DND-41 (cell line): ENCODE data around the gene ST8SIA4.

ENCODE experiments used
- EZH2 ChIP-seq: IDR thresholded peaks from 3 replicates; pipeline ENCODE4 v1.6.1; 2012; ENCODE audit warnings: borderline replicate concordance, low read depth, mild to moderate bottlenecking, moderate library complexity, low read length, inconsistent platforms; ENCODE audit not compliant: severe bottlenecking
- TF ChIP-seq, protein P1 (sequence below): IDR thresholded peaks from 2 replicates; pipeline ENCODE4 v1.5.1; 2012; ENCODE audit warnings: borderline replicate concordance, low read length, moderate library complexity, mild to moderate bottlenecking; ENCODE audit not compliant: poor library complexity, severe bottlenecking; ENCODE audit errors: extremely low read depth

DNA sequence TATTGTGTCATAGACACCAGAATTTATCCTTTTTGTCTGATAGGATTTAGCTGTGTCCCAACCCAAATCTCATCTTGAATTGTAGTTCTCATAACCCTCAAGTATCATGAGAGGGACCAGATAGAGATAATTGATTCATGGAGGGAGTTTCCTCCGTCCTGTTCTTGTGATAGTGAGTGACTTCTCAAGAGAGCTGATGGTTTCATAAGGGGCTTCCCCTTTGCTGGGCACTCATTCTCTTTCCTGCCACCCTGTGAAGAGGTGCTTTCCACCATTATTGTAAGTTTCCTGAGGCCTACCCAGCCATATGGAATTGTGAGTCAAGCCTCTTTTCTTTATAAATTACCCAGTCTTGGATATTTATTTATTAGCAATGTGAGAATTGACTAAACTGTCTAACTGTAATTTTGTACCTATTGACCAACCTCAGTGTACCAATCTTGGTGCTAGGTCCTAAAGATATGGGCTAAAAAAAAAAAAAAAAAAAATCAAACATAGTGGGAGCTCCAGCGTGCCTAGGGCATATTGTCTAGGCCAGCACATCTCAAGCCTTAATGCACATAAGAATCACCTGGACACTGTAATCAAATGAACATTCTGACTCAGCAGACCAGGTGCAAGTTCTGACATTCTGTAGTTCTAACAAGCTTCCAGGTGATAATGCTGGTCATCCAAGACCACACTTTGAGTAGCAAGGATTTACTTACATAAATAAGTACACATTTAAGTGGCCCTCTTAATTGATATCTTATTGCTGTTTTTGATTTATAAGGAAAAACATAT, 30.5 kb downstream of the ST8SIA4 start:
- TF ChIP-seq, protein P1, sequence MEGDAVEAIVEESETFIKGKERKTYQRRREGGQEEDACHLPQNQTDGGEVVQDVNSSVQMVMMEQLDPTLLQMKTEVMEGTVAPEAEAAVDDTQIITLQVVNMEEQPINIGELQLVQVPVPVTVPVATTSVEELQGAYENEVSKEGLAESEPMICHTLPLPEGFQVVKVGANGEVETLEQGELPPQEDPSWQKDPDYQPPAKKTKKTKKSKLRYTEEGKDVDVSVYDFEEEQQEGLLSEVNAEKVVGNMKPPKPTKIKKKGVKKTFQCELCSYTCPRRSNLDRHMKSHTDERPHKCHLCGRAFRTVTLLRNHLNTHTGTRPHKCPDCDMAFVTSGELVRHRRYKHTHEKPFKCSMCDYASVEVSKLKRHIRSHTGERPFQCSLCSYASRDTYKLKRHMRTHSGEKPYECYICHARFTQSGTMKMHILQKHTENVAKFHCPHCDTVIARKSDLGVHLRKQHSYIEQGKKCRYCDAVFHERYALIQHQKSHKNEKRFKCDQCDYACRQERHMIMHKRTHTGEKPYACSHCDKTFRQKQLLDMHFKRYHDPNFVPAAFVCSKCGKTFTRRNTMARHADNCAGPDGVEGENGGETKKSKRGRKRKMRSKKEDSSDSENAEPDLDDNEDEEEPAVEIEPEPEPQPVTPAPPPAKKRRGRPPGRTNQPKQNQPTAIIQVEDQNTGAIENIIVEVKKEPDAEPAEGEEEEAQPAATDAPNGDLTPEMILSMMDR, result no peak
- no peak for TF ChIP-seq EZH2
